Keratinocyte (primary cell): ENCODE results near the gene METTL26.

Source experiments
- EZH2 ChIP-seq: IDR thresholded peaks from one replicate; pipeline ENCODE4 v1.6.1; 2012; ENCODE audit warnings: inconsistent platforms, mild to moderate bottlenecking, low read length, moderate library complexity
- TF ChIP-seq, protein P1 (sequence below), 3 experiments: IDR thresholded peaks in 1 of 3; conservative IDR thresholded peaks in 1 of 3; optimal IDR thresholded peaks in 1 of 3; 2 replicates in 2 of 3; 3 replicates in 1 of 3; pipeline versions ENCODE3 to v1.5.1; 2011; ENCODE audit warnings: low read length in 3 of 3, mild to moderate bottlenecking in 3 of 3, moderate library complexity in 2 of 3, control low read depth in 1 of 3, inconsistent platforms in 1 of 3; ENCODE audit not compliant: insufficient read depth in 2 of 3; ENCODE audit errors: extremely low read depth in 1 of 3

DNA sequence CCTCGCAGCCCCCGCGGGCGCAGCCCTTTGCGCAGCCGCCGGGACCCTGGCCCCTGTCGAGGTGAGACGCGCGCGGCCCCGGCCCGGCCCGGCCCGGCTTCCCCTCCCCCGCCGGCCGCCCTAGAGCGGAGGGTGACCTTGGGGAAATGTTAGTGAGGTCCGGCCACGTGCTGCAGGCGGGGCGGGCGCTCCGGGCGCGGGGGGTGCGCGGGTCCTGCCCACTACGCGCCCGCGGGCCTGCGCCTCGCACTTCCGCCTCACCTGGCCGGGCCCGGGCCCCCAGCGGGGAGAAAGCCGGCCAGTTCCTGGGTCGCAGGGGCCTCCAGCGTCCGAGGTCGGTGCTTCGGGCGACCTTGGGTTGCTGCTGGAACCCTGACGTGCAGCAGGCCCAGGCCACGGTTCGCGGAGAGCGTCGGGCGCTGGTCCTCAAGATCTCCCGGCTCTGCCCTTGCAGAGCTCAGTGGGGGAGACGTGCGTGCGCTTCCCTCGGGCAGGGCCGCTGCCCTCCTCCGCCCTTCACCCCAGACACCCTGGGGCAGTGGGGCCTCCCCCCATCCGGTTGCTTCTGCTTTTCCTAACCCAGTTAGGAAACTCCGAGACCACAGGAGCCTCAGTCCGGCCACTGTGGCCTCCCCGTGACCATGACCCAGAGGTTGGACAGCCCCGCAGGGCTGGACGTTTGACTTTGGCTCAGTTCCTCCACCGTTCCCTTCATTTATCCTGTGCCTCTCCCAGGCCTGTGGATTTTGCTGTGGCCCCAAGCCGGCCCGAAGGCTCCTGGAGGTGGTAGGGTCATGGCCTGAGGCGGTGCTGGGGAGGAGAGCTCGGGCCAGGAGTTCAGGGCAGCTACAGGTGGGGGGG, 6.3 kb upstream of the METTL26 start:
- TF ChIP-seq, protein P1, sequence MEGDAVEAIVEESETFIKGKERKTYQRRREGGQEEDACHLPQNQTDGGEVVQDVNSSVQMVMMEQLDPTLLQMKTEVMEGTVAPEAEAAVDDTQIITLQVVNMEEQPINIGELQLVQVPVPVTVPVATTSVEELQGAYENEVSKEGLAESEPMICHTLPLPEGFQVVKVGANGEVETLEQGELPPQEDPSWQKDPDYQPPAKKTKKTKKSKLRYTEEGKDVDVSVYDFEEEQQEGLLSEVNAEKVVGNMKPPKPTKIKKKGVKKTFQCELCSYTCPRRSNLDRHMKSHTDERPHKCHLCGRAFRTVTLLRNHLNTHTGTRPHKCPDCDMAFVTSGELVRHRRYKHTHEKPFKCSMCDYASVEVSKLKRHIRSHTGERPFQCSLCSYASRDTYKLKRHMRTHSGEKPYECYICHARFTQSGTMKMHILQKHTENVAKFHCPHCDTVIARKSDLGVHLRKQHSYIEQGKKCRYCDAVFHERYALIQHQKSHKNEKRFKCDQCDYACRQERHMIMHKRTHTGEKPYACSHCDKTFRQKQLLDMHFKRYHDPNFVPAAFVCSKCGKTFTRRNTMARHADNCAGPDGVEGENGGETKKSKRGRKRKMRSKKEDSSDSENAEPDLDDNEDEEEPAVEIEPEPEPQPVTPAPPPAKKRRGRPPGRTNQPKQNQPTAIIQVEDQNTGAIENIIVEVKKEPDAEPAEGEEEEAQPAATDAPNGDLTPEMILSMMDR (optimal IDR thresholded peaks at IDR 0.05 in 1 of 3, IDR thresholded peaks at IDR 0.05 in 1 of 3, conservative IDR thresholded peaks at IDR 0.05 in 1 of 3; ENCODE audit: extremely low read depth in 1 of 3, insufficient read depth in 2 of 3, low read length in 3 of 3), result no peak
- TF ChIP-seq EZH2, result no peak
